Stimulated activated CD4-positive, alpha-beta T cell treated with anti-CD3 and anti-CD28 coated beads, Interleukin-4, amount 100 ng/mL, for 48 hours (primary cell): ENCODE results near the gene CEMIP2.
"Not testable (repeated sequence)": the region's sequence is repeated elsewhere in the genome, so short reads cannot be mapped to it uniquely, and the experiment has no call there.

ENCODE experiments used
- DNase-seq, 2 donors: peaks; one replicate each; pipeline ENCODE4 v3.0.0-alpha.2; 2020; ENCODE audit warnings: low read depth in 2 of 2

CEMIP2 gene

GRCh38 chr9:71716138-71716909, 52.0 kb downstream of the CEMIP2 start:
- no peak for DNase-seq

- no peak for DNase-seq
Observed at GRCh38 chr9:71710856-71711255, 57.5 kb downstream of the CEMIP2 start.

- DNase-seq, result no peak
Observed at GRCh38 chr9:71710201-71710600, 58.1 kb downstream of the CEMIP2 start.

- no peak for DNase-seq
Observed at GRCh38 chr9:71709384-71709783, 58.9 kb downstream of the CEMIP2 start.

- no peak for DNase-seq
Observed at GRCh38 chr9:71706176-71706575, 62.1 kb downstream of the CEMIP2 start.

- DNase-seq, result no peak
Observed at GRCh38 chr9:71704796-71705195, 63.5 kb downstream of the CEMIP2 start.

- DNase-seq, result no peak
Observed at GRCh38 chr9:71703172-71703872, 65.0 kb downstream of the CEMIP2 start.

- no peak for DNase-seq
Observed at GRCh38 chr9:71697882-71698281, 70.4 kb downstream of the CEMIP2 start.

- no peak for DNase-seq
Observed at GRCh38 chr9:71694332-71694731, 74.0 kb downstream of the CEMIP2 start.

GRCh38 chr9:71693607-71694006, 74.7 kb downstream of the CEMIP2 start:
- DNase-seq, result no peak

GRCh38 chr9:71692337-71692736, 76.0 kb downstream of the CEMIP2 start:
- DNase-seq, result no peak

GRCh38 chr9:71691576-71691975, 76.7 kb downstream of the CEMIP2 start:
- DNase-seq, result not testable (repeated sequence)

GRCh38 chr9:71690689-71691435, 77.5 kb downstream of the CEMIP2 start:
- no peak for DNase-seq

- no peak for DNase-seq
Observed at GRCh38 chr9:71690063-71690688, 78.1 kb downstream of the CEMIP2 start.

- DNase-seq, result no peak
Observed at GRCh38 chr9:71687676-71688075, 80.6 kb downstream of the CEMIP2 start.

GRCh38 chr9:71685988-71686387, 82.3 kb downstream of the CEMIP2 start:
- no peak for DNase-seq

- no peak for DNase-seq
Observed at GRCh38 chr9:71685394-71685793, 82.9 kb downstream of the CEMIP2 start.

GRCh38 chr9:71684566-71684965, 83.7 kb downstream of the CEMIP2 start:
- no peak for DNase-seq

- DNase-seq, result no peak
Observed at GRCh38 chr9:71683598-71684235, 84.6 kb downstream of the CEMIP2 start.

- no peak for DNase-seq
Observed at GRCh38 chr9:71681708-71682272, 86.5 kb downstream of the CEMIP2 start.

GRCh38 chr9:71681104-71681707, 87.1 kb downstream of the CEMIP2 start:
- no peak for DNase-seq
